ENCODE measurements around the gene TBC1D21.

The TBC1D21 gene

DNA sequence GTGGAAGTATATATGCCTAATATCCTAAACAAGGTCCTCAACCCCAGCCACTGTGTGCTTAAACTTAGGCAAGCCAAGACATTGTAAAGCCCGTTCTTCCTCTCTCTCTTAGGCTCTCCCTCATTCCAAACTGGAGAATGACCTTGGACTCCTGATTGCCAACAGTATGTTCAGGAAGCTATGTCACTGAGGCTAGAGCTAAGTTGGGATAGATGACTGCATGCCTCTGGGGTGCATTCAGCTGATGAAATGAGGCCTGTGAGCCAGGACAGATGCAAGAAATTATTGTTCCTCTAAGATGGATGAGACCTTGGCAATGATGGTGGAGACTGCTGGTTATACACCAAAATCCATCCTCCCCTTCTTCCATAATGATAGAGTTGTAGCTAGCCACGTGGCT lies 27.9 kb upstream of the TBC1D21 start:
- Mint-ChIP-seq H3K4me3 (no peak overlapping the region), H3K36me3 (ENCODE audit: low read depth) (no peaks in the 10 kb centered on the region), H3K4me1 (no peaks in the 10 kb centered on the region)

DNA sequence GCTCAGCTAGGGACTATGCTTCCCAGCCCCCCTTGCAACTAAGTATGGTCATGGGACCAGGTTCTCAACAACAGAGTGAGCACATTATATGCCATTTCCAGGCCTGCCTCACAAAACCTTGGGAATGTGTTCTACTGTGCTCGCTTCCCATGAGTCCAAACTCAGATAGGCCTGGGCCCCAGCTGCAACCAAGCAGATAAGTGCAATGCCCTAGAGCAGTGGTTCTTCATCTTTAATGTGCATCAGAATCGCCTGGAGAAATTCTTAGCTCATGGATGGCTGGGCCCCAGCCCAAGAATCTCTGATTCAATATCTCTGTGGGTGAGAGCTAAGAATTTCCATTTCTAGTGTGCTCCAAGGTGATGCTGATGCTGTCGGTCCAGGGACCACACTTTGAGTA lies 27.5 kb upstream of the TBC1D21 start:
- TF ChIP-seq, protein P1, sequence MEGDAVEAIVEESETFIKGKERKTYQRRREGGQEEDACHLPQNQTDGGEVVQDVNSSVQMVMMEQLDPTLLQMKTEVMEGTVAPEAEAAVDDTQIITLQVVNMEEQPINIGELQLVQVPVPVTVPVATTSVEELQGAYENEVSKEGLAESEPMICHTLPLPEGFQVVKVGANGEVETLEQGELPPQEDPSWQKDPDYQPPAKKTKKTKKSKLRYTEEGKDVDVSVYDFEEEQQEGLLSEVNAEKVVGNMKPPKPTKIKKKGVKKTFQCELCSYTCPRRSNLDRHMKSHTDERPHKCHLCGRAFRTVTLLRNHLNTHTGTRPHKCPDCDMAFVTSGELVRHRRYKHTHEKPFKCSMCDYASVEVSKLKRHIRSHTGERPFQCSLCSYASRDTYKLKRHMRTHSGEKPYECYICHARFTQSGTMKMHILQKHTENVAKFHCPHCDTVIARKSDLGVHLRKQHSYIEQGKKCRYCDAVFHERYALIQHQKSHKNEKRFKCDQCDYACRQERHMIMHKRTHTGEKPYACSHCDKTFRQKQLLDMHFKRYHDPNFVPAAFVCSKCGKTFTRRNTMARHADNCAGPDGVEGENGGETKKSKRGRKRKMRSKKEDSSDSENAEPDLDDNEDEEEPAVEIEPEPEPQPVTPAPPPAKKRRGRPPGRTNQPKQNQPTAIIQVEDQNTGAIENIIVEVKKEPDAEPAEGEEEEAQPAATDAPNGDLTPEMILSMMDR (IDR thresholded peaks at IDR 0.05; ENCODE audit: unreplicated experiment in 3 of 3), result no peak
- Mint-ChIP-seq H3K27me3 (ENCODE audit: low read depth) (peaks cover 19% of the 10 kb centered on the region), H3K9me3 (no peaks in the 10 kb centered on the region), H3K4me3 (no peak overlapping the region), H3K36me3 (ENCODE audit: low read depth) (no peaks in the 10 kb centered on the region), H3K4me1 (no peaks in the 10 kb centered on the region), H3K27ac (no peak overlapping the region)

More for the DNA sequence above, 27.9 kb upstream of the TBC1D21 start:
- TF ChIP-seq, protein P1 (IDR thresholded peaks at IDR 0.05; ENCODE audit: unreplicated experiment in 3 of 3), result no peak
- Mint-ChIP-seq H3K27me3 (ENCODE audit: low read depth) (peaks cover 20% of the 10 kb centered on the region), H3K27ac (no peak overlapping the region), H3K9me3 (no peaks in the 10 kb centered on the region)

DNA sequence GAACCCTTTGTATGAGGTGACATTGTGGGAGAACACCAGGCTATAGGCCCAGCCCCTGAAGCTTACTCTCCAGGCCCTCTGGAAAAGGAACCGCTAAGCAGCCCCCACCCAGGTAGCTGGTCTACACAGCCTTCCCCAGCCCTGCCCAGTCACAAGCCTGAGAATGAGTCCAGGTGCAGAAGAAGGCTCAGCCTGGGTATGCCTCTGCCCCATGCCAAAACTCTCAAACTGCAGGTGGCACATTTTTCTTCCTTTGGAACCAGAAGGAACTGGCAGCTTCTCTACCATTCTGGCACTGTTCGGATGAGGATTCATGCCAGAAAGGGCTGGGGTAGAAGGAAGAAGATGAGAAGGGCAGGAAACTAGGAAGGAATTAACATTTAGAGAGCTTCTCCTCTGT lies 23.7 kb upstream of the TBC1D21 start:
- H3K27me3 Mint-ChIP-seq (ENCODE audit: low read depth), result peaks cover 17% of the 10 kb centered on the region
- H3K4me1 Mint-ChIP-seq, result no peaks in the 10 kb centered on the region
- H3K4me3 Mint-ChIP-seq, result no peak overlapping the region
- H3K9me3 Mint-ChIP-seq, result no peaks in the 10 kb centered on the region
- TF ChIP-seq, protein P1 (IDR thresholded peaks at IDR 0.05; ENCODE audit: unreplicated experiment in 3 of 3), result no peak
- no peaks in the 10 kb centered on the region for H3K36me3 Mint-ChIP-seq (ENCODE audit: low read depth)
- no peak overlapping the region for H3K27ac Mint-ChIP-seq

DNA sequence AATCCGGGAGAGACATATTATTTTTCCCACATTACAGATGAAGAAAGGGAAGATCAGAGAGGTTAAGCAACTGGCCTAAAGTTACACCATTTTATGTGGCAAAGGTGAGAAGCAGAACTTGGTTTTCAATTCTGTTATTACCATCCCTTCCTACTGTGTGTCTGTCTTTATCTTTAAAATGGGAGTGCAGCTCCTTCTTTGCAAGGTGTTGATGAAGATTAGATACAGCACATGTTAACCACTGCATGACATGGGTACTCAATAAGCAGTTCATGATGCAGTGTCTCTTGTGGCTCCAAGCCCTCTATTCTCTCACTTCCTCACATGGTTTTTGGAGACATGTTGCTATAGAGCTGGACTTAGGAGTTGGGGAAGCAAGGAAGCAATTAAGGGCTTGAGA lies 23.1 kb upstream of the TBC1D21 start:
- Mint-ChIP-seq H3K4me3 (no peak overlapping the region), H3K27ac (no peak overlapping the region), H3K36me3 (ENCODE audit: low read depth) (no peaks in the 10 kb centered on the region), H3K9me3 (no peaks in the 10 kb centered on the region), H3K4me1 (no peaks in the 10 kb centered on the region), H3K27me3 (ENCODE audit: low read depth) (peaks cover 22% of the 10 kb centered on the region)
- TF ChIP-seq, protein P1 (IDR thresholded peaks at IDR 0.05; ENCODE audit: unreplicated experiment in 3 of 3), result no peak

DNA sequence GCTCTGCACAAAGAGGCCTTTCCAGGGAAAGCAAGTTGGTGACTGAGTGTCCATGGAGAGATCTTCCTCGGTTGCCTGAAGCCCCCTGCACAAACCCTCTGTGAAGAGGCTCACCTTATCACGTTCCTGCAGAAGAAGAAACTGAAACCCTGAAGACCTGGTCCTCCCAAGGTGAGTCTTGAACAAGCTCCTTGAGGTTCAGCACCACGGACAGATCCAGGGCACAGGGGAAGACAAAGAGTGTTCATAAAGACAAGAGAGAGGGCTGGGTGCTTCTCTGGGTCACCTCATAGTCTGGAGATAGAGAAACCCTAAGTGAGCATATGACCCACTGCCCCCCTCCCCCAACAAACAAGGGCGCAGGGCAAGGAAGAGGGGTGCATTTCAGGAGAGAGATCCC lies 21.7 kb upstream of the TBC1D21 start:
- TF ChIP-seq, protein P1 (IDR thresholded peaks at IDR 0.05; ENCODE audit: unreplicated experiment in 3 of 3), result no peak
- Mint-ChIP-seq H3K36me3 (ENCODE audit: low read depth) (no peaks in the 10 kb centered on the region), H3K27ac (no peak overlapping the region), H3K27me3 (ENCODE audit: low read depth) (peaks cover 30% of the 10 kb centered on the region), H3K9me3 (no peaks in the 10 kb centered on the region), H3K4me3 (no peak overlapping the region), H3K4me1 (no peaks in the 10 kb centered on the region)

DNA sequence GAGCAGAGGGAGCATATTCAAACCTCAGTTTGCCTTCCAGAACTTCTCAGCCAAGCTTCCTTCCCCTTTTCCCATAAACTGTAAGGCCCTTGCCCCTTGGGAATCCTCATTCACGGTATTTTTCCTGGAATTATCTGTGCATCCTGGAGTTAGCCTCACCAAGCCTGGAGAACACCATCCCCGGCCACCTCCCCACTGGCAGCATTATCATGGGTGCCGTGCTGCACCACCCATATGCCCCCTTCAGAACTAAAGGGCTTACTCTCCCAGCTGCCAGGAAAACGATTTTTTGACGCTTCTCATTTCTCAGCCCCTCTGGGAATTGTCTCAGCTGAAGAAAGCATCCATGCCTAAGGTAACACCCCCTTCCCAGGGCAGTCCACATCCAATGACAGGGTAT lies 20.9 kb upstream of the TBC1D21 start:
- peaks cover 34% of the 10 kb centered on the region for H3K27me3 Mint-ChIP-seq (ENCODE audit: low read depth)
- no peak overlapping the region for H3K4me3 Mint-ChIP-seq
- H3K36me3 Mint-ChIP-seq (ENCODE audit: low read depth), result no peaks in the 10 kb centered on the region
- TF ChIP-seq, protein P1 (IDR thresholded peaks at IDR 0.05; ENCODE audit: unreplicated experiment in 3 of 3), result no peak
- H3K4me1 Mint-ChIP-seq, result no peaks in the 10 kb centered on the region
- no peaks in the 10 kb centered on the region for H3K9me3 Mint-ChIP-seq
- H3K27ac Mint-ChIP-seq, result no peak overlapping the region
